ENCODE results near the gene ADGRG2.
"Not testable (repeated sequence)": the region's sequence is repeated elsewhere in the genome, so short reads cannot be mapped to it uniquely, and the experiment has no call there.

GRCh38 chrX:19066987-19067386 lies 55.3 kb downstream of the ADGRG2 start:
- not testable (repeated sequence) for TF ChIP-seq CTCF (conservative IDR thresholded peaks at IDR 0.05 in 1 of 2, IDR thresholded peaks at IDR 0.05 in 1 of 2; ENCODE audit: extremely low read depth in 1 of 2, insufficient read depth in 1 of 2, low read depth in 1 of 2, low read length in 2 of 2); EZH2 (IDR thresholded peaks at IDR 0.05; ENCODE audit: borderline replicate concordance, low read length)
